Stimulated activated CD8-positive, alpha-beta memory T cell treated with anti-CD3 and anti-CD28 coated beads, Interleukin-15, amount 100 ng/mL, for 1 hour (primary cell): Measurements from ENCODE around the gene FLNC.

Experiments
- DNase-seq: peaks from one replicate; pipeline ENCODE4 v3.0.0-alpha.2; 2020; ENCODE audit warnings: low read depth

Gene FLNC

DNA sequence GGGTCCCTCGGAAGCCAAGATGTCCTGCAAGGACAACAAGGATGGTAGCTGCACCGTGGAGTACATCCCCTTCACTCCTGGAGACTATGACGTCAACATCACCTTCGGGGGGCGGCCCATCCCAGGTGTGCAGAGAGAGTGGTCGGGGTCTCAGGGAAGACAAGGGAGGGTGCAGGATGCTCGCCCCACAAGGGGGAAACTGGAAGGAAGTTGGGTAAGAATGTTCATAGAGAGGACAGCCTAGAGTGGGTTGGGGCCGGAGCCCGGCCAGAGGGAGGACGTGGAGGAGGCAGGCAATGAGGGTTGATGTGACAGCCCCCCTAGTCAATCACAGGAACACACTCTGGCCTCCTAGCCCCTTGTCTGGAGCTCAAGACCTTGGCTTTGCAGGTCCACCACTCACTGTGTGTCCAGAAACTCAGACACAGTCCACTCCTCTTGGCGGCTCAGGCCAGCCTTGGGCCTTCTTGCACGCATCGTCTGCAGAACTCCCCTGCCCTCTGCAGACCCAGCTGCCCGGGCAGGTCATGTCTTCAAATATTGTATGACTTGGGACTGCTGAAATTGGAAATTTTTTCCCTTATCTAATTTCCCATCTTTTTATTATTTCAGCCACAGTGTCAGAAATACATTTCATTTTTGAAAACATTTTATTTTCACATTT is 16.7 kb downstream of the FLNC start:
- no peak for DNase-seq

DNA sequence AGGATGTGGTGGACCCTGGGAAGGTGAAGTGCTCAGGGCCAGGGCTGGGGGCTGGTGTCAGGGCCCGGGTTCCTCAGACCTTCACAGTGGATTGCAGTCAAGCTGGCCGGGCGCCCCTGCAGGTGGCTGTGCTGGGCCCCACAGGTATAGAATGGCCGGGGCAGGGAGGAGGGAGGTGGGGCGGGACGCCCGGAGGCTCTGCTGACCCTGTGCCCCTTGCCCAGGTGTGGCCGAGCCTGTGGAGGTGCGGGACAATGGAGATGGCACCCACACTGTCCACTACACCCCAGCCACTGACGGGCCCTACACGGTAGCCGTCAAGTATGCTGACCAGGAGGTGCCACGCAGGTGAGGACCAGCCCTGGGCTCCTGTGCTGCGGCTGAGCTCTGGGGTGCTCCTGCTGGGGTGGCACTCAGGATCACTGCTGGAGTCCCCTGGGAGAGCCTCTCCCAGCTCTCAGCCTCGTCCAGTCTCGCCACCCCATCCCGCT is 17.6 kb downstream of the FLNC start:
- DNase-seq: no peak

DNA sequence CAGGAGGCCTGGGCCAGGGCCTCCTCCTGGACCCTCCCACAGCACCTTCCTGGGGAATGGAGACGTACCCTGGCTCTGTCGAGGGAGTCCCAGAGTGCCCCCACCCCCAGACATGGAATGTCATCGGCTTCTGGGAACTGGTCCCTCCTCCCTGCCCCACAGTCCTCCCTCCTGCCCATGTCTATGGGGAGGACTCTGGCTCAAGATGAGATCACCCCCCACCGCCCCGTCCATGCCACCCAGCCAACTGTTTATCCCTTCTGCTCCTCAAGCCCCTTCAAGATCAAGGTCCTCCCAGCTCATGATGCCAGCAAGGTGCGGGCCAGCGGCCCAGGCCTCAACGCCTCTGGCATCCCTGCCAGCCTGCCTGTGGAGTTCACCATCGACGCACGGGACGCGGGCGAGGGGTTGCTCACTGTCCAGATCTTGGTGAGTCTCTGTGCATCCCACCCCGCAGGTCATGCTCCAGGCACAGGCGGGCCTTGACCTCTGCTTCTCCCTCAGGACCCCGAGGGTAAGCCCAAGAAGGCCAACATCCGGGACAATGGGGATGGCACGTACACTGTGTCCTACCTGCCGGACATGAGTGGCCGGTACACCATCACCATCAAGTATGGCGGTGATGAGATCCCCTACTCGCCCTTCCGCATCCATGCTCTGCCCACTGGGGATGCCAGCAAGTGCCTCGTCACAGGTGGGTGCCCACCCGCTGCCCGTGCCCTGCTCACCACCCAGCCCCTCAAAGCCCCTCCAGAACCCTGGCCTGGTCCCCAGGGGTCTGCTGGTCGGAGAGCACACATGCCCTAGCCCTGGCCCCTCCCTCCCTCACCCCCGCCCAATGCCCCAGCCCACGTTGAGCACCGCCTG is 18.3 kb downstream of the FLNC start:
- no peak for DNase-seq

DNA sequence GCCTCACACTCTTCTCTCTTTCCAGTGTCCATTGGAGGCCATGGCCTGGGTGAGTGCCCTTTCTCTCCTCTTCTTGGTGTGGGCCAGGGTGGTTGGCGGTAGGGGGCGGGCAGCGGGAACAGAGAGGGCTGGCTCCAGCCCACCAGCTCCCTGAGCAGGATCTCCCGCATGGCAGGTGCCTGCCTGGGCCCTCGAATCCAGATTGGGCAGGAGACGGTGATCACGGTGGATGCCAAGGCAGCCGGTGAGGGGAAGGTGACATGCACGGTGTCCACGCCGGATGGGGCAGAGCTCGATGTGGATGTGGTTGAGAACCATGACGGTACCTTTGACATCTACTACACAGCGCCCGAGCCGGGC is 18.9 kb downstream of the FLNC start:
- DNase-seq: no peak

DNA sequence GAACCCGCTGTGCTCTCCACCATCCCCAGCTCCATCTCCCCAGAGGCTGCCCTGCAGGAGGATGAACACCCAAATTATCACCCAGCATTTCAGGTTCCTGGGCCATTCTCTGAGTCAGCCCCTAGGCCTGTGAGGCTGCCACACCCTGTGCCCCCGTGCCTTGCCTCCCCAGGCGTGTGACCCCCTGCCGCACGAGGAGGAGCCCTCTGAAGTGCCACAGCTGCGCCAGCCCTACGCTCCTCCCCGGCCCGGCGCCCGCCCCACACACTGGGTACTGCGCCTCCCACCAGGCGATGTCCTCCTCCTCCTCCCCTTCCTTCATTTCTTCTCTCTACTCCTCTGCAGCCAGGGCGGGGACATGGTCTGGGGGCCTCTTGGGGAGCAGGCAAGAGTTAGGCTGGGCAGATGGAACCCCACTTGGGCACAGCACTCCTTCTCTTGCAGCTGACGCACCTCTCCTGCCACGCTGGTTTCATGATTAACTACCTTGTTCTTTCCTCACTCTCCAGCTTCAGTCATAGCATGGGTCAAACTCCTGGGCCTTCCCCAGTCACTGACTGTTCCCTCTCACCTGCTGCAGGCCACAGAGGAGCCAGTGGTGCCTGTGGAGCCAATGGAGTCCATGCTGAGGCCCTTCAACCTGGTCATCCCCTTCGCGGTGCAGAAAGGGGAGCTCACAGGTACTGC is 19.7 kb downstream of the FLNC start:
- no peak for DNase-seq

DNA sequence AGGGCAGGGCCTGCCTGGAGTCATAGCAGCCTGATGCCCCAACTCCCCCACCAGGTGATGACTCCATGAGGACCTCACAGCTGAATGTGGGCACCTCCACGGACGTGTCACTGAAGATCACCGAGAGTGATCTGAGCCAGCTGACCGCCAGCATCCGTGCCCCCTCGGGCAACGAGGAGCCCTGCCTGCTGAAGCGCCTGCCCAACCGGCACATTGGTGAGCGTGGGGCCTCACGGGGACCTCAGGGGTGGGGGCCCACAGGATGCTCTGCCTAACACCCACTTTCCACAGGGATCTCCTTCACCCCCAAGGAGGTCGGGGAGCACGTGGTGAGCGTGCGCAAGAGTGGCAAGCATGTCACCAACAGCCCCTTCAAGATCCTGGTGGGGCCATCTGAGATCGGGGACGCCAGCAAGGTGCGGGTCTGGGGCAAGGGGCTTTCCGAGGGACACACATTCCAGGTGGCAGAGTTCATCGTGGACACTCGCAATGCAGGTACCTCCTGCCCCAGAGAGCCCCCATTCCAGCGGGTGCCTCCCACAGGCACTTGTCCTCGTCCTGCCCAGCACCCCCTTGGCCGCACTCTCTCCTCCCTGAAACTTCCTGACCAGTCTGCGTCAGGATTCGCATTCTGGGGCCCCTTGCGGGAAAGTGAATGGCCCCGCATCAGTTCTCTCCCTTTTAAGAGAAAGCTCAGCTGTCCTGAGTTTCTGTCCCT is 22.5 kb downstream of the FLNC start:
- no peak for DNase-seq

DNA sequence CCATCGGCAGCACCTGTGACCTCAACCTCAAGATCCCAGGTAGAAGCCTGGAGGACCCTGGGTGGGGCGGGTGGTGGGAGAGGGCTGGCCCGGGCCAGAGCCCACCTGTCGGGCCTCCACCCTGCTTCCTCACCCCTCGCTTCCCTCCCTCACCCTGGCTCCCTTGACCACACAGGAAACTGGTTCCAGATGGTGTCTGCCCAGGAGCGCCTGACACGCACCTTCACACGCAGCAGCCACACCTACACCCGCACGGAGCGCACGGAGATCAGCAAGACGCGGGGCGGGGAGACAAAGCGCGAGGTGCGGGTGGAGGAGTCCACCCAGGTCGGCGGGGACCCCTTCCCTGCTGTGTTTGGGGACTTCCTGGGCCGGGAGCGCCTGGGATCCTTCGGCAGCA is 23.6 kb downstream of the FLNC start:
- DNase-seq: no peak

DNA sequence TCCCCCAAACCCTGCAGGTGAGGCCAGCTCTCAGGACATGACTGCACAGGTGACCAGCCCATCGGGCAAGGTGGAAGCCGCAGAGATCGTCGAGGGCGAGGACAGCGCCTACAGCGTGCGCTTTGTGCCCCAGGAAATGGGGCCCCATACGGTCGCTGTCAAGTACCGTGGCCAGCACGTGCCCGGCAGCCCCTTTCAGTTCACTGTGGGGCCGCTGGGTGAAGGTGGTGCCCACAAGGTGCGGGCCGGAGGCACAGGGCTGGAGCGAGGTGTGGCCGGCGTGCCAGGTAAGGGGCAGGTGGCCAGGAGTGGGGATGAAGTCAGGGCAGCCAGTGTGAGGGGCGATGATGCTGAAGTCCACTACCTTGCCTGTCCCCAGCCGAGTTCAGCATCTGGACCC is 24.2 kb downstream of the FLNC start:
- DNase-seq: no peak

DNA sequence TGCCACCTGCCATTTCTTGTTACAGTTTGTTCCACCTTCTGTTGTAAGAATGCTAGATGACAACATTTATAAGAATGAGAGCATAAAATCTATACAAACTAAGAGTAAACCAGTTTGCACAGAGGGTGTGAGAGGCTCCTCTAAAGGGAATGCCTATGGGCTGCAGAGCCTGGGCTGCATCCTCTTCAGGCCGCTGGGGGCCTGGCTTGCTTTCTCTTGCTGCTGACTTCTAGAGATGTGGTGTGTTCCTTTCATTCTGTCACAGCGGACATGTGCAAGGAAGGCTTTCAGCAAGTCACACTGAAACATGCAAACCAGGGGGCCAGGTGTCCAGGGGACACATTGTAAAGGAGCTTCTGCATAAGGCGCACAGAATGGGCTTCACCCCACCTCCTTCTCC is 25.4 kb downstream of the FLNC start:
- DNase-seq: no peak

DNA sequence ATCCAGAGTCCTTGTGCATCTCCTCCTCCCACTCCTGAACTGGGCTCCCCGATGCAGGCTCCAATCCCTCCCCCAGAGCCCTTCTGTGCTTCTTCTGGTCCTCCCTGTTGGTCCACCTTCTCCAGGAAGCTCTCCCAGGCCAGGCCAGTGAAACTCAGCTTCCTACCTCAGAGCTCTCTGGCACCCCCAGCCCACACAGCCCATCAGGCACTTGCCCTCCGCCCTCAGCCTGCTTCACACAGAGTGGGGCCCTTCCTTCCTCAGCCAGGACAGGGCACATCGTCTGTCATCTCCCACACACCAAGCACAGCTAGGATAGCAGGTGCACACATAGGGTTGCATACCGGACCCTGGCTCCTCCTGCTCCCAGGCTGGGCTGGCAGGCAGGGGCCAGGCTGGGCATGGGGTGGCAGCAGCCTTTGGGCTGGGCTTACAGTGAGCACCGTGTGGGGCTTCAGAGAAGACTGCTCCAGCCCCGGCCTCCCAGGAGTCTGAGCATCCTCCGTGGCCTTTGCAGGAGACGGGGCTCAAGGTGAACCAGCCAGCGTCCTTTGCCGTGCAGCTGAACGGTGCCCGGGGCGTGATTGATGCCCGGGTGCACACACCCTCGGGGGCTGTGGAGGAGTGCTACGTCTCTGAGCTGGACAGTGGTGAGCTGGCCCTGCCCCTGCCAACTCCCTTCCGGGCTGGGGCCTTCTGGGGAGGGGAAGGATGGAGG is 26.0 kb downstream of the FLNC start:
- no peak for DNase-seq

DNA sequence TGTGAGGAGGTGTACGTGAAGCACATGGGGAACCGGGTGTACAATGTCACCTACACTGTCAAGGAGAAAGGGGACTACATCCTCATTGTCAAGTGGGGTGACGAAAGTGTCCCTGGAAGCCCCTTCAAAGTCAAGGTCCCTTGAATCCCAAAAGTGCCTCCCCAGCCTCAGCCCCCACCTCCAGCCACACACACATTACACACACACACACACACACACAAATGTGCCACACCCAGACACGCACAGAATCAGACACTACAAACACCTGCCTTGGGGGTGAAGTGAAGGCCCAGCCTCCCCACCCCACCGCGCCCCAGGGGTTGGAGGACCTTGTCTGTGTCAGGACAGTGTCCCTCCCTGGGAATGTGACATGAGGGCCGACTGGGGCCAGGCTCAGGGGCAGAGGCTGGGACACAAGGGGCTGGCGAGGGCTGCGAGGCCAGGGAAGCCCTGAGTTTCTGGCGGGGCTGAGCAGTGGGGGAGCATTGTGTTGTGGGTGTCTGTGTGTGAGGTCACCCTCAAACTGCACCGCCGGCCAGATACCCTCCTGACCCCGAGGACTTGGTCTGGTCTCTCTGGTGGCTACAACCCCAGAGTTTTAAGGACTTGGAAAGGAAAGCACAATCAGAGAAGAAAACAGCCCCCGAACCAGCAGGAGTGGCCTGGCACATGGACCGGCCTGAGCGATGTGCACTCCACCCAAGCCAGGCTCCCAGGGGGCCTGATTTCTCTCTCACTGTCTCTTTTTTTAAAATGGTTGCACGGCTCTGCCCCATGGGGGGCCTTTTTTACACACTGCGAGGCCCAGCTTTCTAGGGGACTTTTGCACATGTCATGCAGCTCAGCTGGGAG is 28.4 kb downstream of the FLNC start:
- DNase-seq: no peak

DNA sequence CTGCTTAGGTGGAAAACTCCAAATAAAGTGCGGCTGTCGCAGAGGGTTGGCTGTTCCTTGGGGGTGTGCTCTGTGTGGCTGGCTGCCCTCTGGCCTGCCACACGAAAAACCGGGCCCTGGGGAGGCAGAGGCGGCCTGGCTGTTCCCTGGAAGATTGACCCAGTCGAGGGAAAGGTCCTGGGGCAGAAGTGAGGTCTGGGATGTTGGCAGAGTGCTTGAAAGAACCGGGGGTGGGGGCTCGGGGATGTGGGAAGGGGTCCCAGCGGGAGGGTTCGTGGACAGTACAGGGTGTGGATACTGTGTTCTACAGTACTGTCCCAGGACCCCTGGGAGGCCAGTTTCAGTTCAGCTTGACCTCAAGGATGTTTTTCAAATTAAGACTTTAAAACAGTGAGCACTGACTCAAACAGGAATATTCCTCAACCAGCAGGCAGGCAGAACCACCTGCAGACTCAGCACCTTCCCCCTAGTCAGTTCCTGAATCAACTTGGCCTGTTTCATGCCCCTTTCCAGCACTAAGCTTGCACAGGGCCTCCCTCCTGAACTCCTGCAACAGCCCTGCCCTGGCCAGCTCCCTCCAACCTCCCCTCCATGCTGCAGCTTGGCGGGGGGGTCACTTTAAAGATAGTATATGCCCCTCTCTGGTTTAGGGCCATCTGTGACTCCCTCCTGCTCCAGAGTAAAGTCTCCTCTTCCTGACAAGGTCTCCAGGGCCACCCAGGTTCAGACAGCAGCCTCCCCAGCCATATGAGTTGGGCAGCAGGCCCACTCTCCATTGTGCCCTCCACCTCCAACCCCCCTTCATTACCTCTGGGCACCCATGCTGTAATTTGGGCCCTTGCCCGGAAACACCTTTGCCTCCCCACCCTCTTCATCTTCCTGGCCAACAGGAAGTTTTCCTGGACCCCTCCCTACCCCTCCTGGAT is 29.3 kb downstream of the FLNC start:
- DNase-seq: no peak

DNA sequence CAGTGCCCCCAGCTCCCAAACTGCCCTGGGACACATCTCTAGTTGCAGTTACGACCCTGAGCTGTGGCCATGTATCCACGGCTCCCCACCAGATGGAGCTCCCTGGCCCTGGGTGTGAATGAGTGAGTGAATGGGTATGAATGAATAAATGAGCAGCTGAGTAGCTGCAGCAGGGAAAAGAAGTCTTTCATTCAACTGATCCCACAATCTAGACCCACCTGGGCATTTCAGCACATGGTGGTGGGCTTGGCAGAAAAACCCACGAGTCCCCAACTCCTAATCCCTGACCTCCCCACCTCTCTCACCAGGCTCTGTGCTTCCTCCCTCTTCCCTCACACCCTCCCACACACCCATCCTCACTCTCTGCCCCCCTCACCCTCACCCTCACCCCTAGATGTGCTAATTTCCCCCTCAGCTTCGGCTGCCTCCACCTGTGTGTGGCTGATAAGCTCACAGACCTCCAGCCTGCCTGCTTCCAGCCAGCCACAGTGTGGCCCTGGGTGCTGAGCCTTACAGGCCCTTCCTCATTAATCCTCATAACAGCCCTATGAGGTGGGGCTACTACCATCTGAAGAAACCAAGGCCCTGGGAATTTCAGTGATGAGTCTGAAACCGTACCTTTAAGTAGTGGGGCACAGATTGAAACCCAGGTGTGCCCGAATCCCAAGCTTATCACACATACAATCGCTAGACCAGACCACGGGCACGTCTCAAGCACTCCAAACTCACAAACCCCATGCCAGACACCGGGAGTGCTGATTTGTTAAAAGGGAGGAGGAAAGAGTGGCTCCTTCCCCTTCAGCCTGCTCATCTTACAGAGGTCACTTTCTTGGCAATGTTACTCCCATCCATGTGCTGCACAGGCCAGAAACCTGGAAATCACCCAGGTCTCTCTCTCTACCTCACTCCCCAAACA is 30.2 kb downstream of the FLNC start:
- no peak for DNase-seq

DNA sequence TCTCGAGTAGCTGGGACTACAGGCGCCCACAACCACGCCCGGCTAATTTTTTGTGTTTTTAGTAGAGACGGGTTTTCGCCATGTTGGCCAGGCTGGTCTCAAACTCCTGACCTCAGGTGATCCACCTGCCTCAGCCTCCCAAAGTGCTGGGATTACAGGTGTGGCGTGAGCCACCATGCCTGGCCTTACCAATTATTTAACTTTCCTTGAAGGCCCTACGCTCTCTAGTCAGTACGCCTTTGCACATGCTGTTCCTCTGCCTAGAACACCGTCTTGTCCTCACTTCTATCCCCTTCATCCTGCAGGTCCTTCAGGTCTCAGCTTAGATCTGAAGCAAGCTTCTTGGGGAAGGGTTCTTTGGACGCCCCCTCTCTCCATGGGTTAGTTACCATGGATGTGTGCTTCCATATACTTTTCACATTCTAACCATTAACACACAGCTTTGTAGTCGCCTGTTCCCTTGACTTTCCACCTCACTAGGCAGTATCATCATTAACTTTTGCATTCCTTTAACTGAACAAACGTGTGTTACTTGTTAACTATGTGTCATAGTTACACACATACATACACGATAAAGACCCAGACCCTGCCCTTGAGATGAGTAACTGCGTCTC is 31.9 kb downstream of the FLNC start:
- no peak for DNase-seq

DNA sequence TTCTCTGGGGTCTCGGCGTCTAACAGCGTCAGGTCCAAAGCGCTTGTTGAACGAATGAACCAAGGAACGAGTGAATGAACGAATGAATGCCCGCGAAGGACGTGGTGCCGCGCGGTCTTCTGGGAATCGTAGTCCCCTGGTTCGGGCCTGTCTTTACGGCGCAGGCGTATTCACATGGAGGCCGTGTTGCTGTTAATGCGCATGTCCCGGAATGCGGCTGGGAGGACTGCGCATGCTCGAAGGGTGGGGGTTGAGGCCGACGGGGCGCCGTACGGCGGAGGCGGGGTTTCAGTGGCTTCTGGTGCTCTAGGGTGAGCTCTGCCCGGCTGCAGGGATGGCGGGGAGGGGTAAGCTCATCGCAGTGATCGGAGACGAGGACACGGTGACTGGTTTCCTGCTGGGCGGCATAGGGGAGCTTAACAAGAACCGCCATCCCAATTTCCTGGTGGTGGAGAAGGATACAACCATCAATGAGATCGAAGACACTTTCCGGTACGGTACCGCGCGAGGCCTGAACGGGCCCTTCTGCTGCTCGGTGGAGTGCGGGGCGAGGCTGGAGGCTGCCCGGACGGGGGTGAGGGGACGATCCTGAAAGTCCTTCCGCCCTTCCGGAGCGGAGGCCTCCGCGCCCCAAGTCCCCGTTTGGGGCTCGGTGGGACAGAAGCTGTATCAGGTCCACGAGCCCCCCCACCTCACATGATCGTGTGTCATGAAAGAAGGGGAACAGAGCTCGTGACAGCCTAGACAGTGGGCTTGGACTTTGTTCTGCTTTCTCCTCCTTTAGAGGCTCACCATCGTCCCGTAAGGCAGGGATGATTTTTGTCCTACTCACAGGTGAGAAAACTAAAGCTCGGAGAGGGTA is 32.6 kb downstream of the FLNC start, which contains the start of gene ATP6V1F:
ATP6V1F (plus strand) TSS at position 286 of the 862 bp plus-strand sequence; CDS start at position 335, 49 bp downstream.
- peak; percentile 99 for DNase-seq

DNA sequence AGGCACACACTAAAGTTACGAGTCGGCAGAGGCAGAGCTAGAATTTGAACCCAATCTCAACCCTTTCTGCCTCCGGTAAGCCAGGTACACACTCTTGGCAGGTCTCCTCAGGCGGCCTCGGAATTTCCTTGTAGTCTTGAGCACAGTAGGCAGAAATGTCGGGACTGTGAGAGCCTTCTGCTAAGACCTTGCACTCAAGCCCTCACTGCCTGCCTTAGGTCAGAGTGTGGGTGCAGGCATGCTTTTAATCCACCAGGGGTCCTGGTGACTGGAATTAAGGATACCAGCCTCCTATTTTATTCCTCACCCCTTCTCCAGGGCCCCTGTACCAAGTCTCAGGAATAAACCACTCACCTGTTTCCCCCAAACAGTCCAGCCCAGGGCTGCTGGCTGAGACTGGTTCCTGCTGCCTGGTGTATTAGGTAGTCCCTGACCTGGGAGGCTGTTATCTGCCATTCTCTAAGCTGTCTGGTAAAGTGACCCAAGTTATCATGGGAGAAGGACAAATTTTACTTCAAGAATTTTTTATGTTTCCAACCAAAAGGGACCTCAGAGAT is 33.3 kb downstream of the FLNC start:
- DNase-seq: peak; percentile 20

DNA sequence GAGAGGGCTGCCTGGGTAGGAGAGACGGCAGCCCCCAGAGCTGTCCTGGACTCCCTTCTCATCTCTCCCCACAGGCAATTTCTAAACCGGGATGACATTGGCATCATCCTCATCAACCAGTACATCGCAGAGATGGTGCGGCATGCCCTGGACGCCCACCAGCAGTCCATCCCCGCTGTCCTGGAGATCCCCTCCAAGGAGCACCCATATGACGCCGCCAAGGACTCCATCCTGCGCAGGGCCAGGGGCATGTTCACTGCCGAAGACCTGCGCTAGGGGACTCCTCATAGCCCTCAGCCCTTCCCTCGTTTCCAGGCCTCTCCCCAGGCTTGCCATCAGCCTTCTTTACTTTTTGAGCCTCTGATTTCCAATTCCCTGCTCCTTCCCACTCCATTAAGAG is 35.1 kb downstream of the FLNC start:
- no peak for DNase-seq
